Coronary artery (tissue), 2 donors: ENCODE data around the gene RPL11.
"Not testable (repeated sequence)": the region's sequence is repeated elsewhere in the genome, so short reads cannot be mapped to it uniquely, and the experiment has no call there.

Experiments used
- DNase-seq: peaks from one replicate; pipeline ENCODE4 v3.0.0-alpha.2; 2017; ENCODE audit warnings: low spot score
- H3K27ac ChIP-seq, 2 donors: fragments of 200-600 bp; sonication (generic); one replicate each; pipeline ENCODE4 v1.5.1; 2016 to 2019
- H3K4me3 ChIP-seq: fragments of 200-600 bp; sonication (generic); 2 replicates; pipeline ENCODE4 v1.5.1; 2016; ENCODE audit warnings: mild to moderate bottlenecking, moderate library complexity
- TF ChIP-seq, protein P1 (sequence below): fragments of 200-600 bp; sonication (generic); IDR thresholded peaks from one replicate; pipeline ENCODE4 v1.5.1; 2019; ENCODE audit warnings: antibody characterized with exemption

The RPL11 gene

DNA sequence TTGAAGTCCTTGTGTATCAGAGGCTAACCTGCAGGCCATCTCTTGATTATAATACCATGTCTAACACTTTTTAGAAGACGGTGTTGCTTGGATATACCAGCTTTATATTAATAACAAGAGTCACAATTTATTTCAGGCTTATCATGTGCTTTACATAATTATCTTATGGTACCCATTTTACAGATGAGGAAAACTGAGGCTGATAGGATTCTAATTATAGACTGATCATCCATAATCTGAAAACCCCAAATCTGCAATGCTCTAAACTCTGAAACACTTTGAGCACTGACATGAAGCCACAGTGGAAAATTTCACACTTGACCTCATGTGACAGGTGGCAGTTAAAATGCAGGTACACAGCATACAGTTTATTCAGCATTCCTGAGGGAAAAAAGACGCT, 7.2 kb upstream of the RPL11 start:
- DNase-seq: no peak
- no peak overlapping the region for H3K4me3 ChIP-seq
- TF ChIP-seq, protein P1, sequence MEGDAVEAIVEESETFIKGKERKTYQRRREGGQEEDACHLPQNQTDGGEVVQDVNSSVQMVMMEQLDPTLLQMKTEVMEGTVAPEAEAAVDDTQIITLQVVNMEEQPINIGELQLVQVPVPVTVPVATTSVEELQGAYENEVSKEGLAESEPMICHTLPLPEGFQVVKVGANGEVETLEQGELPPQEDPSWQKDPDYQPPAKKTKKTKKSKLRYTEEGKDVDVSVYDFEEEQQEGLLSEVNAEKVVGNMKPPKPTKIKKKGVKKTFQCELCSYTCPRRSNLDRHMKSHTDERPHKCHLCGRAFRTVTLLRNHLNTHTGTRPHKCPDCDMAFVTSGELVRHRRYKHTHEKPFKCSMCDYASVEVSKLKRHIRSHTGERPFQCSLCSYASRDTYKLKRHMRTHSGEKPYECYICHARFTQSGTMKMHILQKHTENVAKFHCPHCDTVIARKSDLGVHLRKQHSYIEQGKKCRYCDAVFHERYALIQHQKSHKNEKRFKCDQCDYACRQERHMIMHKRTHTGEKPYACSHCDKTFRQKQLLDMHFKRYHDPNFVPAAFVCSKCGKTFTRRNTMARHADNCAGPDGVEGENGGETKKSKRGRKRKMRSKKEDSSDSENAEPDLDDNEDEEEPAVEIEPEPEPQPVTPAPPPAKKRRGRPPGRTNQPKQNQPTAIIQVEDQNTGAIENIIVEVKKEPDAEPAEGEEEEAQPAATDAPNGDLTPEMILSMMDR: no peak
- H3K27ac ChIP-seq: no peak overlapping the region

DNA sequence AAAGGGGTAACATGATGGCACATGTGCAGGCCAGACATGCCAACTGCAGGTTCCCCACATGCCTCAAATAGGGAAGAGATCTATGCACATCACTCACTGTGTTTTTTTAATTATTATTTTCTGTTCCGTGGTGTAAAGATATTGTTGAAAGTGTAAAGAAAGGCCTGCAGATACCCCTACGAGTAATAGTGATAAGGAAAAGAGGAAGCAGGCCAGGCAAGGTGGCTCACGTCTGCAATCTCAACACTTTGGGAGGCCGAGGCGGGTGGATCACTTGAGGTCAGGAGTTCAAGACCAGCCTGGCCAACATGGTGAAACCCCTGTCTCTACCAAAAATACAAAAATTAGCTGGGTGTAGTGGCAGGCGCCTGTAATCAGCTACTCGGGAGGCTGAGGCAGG, 6.4 kb upstream of the RPL11 start:
- not testable (repeated sequence) for H3K4me3 ChIP-seq, DNase-seq, H3K27ac ChIP-seq

DNA sequence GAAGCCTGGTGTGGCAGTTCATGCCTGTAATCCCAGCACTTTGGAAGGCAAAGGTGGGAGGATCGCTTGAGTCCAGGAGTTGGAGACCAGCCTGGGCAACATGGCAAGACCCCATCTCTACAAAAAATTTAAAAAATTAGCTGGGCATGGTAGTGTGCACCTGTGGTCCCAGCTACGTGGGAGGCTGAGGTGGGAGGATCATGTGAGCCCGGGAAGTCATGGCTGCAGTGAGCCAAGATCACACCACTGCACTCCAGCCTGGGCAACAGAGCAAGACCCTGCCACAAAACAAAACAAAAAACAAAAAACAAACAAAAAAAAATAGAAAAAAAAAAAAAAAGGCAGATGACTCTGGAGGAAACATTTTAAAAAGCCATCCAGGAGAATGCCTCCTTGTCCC, 3.9 kb upstream of the RPL11 start:
- not testable (repeated sequence) for H3K4me3 ChIP-seq, H3K27ac ChIP-seq, DNase-seq

GRCh38 chr1:23688281-23688680, 3.3 kb upstream of the RPL11 start:
- H3K27ac ChIP-seq, DNase-seq: not testable (repeated sequence)

DNA sequence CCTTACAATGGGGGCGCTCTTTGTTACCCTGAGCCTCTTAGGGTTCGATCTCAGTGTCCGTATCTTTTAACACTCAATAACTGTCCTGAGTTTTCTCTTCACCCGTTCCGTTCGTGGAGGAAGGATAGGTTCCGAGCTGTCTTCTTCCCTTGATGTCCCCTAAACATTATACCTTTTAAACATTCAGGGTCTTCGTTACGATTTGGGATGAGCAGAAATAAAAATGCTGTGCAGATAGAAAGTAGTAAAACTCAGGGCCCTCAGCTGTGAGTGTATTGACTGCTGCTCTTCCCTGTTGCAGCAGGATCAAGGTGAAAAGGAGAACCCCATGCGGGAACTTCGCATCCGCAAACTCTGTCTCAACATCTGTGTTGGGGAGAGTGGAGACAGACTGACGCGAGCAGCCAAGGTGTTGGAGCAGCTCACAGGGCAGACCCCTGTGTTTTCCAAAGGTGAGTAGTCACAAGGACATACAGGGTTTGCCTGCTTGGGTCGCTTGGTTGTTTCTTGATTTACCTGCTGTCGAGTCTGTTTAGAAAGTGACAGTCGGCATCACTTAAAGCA, 784 bp downstream of the RPL11 start:
- peak overlapping the region; percentile 71 to 85 for H3K27ac ChIP-seq

More at GRCh38 chr1:23688281-23688680, 3.3 kb upstream of the RPL11 start:
- H3K4me3 ChIP-seq: not testable (repeated sequence)

DNA sequence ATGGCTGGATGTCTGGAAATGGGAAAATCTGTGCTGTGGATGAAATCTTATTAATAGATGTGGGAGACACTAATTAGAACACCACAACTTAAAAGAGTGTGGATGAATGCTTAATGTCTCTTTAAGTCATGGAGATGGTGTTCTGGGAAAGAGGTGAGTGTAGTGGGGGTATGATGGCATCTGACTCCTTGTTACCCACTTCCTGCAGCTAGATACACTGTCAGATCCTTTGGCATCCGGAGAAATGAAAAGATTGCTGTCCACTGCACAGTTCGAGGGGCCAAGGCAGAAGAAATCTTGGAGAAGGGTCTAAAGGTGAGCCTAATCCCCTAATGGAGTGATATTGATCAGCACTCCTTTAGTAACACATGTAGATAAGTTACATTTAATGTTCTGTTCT, 2.0 kb downstream of the RPL11 start:
- no peak for DNase-seq
- peak overlapping the region; percentile 82 for H3K4me3 ChIP-seq
- TF ChIP-seq, protein P1: no peak

More for the DNA sequence above, 784 bp downstream of the RPL11 start:
- TF ChIP-seq, protein P1: no peak
- no peak for DNase-seq
- H3K4me3 ChIP-seq: peak overlapping the region; percentile 82

GRCh38 chr1:23694371-23694770, 2.8 kb downstream of the RPL11 start:
- H3K4me3 ChIP-seq: no peak overlapping the region
- H3K27ac ChIP-seq: no peak overlapping the region
- TF ChIP-seq, protein P1: no peak
- no peak for DNase-seq

More for the DNA sequence above, 2.0 kb downstream of the RPL11 start:
- no peak overlapping the region for H3K27ac ChIP-seq

DNA sequence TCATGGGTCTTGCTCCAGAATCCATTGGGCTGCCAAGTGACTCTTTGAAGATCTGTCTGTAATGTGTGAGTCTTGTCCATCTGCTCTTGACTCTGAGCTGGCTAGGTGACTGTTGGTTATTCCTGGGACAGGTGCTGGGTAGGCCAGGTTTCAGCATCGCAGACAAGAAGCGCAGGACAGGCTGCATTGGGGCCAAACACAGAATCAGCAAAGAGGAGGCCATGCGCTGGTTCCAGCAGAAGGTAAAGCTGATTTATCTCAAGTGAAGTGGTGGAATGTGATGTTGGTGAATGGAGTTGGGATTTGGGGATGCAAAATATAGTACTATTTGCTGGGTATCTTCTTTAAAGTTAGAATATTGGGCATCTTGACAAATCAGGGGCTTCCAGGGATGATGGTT, 4.1 kb downstream of the RPL11 start:
- TF ChIP-seq, protein P1: no peak
- H3K4me3 ChIP-seq: no peak overlapping the region
- DNase-seq: no peak
- H3K27ac ChIP-seq: no peak overlapping the region
